GM21515 (cell line): ENCODE results near the gene ZNF580.

Experiments
- ATAC-seq: cut with Tn5 transposase; IDR thresholded peaks from one replicate; pipeline ENCODE4 v1.9.1; 2021; ENCODE audit not compliant: unreplicated experiment

Gene ZNF580

DNA sequence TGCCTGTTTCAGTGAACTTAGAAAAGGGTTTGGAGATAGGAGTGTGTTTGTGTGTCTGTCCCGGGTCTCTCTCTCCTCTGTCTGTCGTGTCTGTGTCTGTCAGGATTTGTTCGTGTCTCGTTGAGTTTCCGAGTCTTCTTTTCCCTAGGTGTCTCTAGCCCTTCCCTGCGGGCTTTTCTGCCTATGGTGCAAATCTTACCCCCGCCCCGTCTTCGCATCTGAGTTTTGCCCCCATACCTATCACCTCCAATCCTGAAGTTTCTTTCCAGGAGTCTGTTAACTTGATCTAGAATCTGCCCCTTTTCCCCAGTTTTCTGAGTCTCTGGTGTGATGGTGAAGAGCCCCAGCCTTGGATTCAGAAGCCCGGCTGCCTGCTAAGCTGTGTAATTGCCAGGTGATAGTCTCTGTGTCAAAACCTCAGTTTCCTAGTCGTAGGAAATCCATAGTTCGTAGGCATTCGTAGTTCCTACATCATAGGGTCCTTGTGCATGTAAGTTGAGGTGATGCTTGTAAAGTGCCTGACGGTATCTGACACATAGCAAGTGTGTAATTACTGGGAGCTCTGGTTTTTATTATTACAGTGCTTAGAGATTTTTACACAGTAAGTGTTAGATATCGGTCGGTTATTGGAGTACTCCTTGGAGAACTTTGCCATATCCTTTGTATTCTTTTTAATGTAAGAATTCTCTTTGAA is 35.0 kb downstream of the ZNF580 start:
- no peak for ATAC-seq

- ATAC-seq: no peak
These were observed 35.6 kb downstream of the ZNF580 start for GRCh38 chr19:55676383-55676782.

DNA sequence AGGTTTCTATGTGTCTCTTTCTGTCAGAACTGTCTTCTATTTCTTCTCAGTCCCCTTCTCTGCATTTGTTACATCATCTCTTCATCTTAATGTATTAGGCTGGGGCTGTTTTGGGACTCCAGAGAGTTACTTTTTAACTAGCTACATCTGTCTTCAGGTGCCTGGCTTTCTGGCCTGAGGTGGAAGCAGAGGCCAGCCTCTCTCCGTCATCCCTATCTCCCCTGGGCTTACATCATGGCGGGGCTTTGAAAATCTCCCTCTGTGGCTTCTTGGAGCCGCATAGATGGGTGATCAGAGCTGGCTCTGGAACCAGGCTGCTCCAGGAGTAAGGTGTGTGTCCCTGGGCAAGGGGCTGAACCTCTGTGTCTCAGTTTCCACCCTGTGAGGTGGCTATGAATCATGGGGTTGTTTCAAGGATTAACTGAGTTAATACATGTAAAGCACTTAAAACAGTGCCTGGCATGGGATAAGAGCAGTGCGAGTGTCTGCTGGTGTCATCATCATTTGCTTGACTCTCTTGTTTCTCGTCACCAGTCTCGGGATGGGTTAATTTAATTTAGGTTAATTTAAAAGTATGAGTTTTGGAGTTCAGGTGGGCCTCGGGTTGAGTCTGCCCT is 36.2 kb downstream of the ZNF580 start:
- ATAC-seq: no peak

- ATAC-seq: no peak
These were observed 36.8 kb downstream of the ZNF580 start for GRCh38 chr19:55677572-55678028.

GRCh38 chr19:55678121-55678671 is 37.4 kb downstream of the ZNF580 start:
- peak; percentile 66 for ATAC-seq

DNA sequence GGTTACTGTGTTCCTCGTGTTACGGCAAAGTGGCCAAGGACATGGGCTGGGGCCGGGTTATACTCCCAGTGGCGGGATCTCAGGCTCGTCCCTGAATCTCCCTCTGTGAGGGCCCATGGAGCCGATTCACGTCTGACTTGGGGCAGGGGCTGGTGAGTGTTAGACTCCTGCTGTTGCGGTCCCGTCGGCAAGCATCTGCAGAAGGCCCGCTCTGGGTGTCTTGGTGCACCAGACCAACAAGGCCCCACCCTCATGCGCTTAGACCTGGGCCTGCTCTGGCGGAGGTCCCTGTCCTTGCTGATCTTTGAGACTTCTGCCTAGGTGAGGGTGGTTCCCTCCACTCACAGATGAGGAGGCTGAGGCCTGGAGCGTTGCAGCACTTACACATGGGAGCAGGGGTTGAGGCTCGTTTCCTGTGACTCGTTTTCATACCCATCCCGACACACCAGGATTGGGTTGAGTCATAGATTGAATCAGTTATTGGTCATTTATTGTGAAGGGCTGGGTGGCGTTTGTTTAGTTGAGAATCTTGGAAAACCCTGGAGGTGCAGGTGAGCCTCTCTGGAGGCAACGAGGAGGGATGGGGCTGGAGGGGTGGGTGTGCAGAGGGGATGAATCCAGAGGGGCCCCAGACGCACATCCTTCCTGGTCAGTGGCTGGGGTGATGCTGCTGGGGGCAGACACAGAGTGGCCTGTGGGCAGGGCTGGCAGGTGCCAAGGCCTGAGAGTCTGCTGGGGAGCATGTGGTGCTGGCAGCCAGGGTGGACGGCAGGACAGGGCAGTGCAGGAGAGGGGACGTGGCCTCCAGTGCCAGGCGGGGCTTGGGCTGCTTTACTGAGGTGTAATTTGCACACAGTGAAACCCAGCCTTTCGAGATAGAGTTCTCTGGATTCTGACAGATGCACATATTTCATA is 38.8 kb downstream of the ZNF580 start:
- ATAC-seq: no peak

- ATAC-seq: no peak
These were observed 39.7 kb downstream of the ZNF580 start for GRCh38 chr19:55680339-55681130.

DNA sequence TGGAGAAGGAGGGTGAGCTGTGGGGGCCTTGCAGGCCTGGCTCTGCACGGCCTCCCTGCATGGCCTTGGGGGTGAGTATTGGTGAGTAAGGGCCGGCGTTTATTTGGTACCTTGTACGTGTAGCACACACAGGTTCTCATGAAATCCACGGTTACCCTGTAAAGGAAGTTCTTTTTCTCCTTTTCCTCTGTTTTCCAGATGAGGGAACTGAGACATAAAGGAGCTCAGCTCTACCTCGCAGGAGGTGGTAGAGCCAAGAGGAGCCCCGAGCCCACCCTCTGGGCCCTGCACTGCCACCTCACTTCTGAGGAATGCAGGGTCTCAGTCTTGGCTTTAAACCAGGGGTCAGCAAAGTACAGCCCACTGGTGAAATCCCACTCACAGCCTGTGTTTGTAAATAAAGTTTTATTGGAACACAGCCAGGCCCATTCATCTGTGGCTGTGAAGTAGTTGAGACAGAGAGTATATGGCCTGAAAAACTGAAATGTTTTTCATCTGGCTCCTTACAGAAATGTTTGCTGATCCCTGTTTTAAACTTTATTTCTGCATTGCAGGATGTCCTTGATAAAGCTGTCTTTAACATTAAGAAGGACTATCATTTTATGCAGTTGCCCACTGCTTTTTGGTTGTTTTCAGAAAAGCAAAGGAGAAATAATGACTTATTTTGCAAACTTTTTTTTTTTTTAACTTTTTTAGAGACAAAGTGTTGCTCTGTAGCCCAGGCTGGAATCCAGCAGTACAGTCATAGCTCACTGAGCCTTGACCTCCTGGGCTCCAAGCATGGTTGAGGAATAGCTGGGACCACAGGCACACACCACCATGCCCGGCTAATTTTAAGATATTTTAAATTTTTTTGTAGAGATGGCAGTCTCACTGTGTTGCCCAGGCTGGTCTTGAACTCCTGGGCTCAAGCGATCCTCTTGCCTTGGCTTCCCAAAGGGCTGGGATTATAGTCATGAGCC is 40.6 kb downstream of the ZNF580 start:
- no peak for ATAC-seq

DNA sequence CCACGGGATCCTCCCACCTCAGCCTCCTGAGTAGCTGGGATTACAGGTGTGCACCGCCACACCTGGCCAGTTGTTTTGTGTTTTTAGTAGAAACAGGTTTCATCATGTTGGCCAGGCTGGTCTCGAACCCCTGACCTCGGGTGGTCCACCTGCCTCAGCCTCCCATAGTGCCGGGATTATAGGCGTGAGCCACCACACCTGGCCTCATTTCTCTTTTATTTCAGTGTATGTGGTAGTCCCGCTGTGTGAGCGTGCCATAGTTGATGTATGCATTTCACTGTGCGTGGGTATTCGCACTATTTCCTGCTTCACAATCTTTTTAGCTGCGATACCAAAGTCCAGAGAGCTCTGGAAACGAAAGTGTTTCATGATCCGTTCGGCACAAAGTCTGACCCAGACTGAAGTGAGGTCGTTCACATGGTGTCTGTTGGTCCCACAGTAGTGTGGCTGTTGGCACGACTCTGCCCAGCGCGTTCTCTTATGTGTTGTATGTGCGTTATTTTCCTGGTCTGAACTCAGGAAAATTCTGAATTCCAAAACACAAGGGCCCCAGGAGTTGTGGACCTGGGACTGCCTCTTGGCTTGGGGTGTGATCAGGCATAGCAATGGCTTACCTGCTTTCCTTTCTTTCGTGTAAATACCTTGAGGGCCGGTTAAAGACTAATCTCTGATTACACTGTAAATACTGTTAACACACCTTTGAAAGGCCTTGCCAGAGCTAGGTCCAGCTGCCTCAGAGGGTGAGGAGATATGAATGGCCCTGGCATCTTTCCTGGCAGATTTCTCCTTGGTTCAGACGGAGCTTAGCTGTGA is 42.9 kb downstream of the ZNF580 start:
- no peak for ATAC-seq

DNA sequence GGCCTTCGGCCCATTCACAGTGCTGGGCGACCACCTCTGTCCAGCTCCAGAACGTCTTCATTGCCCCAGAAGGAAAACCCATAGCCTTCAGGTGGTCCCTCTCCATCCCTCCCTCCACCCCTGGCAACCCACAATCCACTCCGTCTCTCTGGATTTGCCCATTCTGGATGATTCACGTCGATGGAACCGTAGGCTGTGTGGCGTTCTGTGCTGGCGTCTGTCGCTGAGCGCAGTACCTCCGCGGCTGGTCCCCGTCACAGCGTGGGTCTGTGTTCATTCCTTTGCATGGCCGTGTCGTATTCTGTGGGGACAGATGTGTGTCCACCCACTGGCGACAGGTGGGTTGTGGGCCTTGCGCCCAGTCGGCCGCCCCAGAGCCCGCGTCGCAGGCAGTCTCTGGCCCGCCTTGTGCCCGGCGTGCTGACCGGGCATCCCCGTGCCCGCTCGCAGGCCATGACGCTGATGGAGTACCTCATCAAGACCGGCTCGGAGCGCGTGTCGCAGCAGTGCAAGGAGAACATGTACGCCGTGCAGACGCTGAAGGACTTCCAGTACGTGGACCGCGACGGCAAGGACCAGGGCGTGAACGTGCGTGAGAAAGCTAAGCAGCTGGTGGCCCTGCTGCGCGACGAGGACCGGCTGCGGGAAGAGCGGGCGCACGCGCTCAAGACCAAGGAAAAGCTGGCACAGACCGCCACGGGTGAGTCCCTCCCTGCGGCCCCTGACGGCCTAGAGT is 44.3 kb downstream of the ZNF580 start:
- ATAC-seq: no peak

- no peak for ATAC-seq
These were observed 45.0 kb downstream of the ZNF580 start for GRCh38 chr19:55685776-55686175.

GRCh38 chr19:55686311-55687050 is 45.7 kb downstream of the ZNF580 start:
- no peak for ATAC-seq

GRCh38 chr19:55687281-55688201 is 46.7 kb downstream of the ZNF580 start:
- no peak for ATAC-seq

DNA sequence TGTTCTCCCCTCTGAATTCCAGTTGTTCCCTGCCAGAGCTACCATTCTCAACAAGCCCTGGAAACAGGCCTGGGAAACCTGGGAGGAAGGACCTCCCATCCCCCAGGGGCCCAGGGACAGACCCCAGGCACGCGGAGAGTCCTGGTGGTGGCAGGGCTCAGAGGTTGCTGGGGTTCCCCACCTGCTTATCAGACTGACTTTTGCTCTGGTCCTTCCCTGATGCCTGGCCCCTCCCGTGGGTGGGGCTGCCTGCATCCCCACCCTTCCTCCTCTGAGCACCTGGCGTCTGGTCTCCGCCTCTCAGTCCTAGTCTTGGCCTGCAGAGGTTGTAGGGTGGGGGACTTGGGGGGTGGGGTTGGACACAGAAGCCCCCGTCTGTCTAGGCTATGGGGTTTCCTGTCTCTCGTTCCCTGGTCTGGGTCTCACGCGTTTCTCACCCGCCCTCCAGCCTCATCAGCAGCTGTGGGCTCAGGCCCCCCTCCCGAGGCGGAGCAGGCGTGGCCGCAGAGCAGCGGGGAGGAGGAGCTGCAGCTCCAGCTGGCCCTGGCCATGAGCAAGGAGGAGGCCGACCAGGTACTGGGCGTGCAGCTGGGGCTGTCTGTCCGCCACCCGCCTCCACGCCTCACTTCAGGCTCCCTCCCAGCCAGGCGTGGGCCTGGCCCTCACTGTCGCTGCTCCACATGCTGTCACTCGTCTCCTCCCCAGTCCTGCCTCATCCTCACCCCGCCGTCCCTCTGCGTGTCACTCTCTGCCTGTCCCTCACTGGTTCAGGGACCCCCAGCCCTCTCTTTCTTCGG is 47.8 kb downstream of the ZNF580 start:
- ATAC-seq: no peak

- ATAC-seq: no peak
These were observed 48.8 kb downstream of the ZNF580 start for GRCh38 chr19:55689411-55690108.
